Measurements from ENCODE around the gene UNK. TPM values are rescaled to one million over a fixed set of nuclear protein-coding genes. Genes with fewer than 3 reads are reported as not detected.
"Not testable (repeated sequence)": the region's sequence is repeated elsewhere in the genome, so short reads cannot be mapped to it uniquely, and the experiment has no call there.

Gene UNK
- polyA plus RNA-seq, 1 donor: 21.9 TPM

DNA sequence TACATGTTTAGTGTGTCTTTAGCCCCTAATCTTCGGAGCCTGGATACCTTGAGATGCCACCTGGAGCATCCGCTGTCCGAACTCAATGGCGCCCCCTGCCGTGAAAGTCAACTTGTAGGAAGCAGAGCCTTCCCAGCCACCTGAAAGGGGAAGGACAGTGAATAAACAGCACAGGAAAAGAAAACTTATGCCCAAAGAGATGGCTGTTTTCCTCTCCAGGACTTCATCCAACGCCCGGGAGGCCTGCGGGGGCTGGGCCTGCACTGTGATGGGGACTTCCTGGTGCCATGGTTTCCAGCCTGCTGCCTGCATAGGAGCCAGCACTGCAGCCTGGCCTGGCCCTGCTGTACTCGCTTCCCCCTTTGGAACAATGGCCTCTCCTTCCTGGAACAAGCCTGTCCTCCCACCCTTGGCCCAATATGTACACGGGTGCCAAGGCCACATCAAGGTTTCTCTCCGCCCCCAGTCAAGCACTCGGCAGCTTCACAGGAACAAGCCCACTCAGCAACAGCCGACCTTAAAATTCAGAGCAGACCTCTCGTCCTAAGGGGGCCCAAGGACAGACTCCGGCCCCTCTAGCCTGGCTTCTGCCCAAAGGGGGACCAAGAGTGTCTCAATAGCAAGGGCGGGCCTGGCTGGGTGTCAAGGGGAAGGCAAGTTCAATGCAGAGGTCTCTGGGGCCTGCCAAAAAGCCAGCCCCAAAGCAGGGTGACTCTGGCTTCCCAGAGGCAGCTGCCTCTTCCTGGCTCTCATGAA is 64.1 kb downstream of the UNK start:
- DNase-seq (ENCODE audit: low read depth): no peak

DNA sequence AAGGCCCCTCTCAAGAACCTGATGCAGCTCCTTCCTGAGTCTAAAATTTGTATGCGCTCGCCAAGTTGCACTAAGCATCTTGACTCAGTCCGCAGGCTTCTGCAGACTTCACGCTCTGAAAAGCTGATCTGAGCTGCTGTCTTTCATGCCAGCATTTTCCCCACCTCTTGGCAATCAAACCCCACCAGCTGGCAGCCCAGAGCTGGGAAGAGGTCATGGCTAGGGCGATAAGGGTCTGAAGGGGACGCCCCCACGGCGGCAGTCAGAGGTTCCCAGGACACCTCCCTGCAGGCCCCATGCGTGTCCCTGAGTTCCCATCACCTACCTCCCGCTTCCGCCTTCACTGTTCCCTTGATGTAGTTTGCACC is 64.7 kb downstream of the UNK start:
- DNase-seq (ENCODE audit: low read depth): no peak

GRCh38 chr17:75849724-75850123 is 65.1 kb downstream of the UNK start:
- DNase-seq (ENCODE audit: low read depth): no peak

- no peak for DNase-seq (ENCODE audit: low read depth)
These were observed 66.5 kb downstream of the UNK start for GRCh38 chr17:75850928-75851692.

DNA sequence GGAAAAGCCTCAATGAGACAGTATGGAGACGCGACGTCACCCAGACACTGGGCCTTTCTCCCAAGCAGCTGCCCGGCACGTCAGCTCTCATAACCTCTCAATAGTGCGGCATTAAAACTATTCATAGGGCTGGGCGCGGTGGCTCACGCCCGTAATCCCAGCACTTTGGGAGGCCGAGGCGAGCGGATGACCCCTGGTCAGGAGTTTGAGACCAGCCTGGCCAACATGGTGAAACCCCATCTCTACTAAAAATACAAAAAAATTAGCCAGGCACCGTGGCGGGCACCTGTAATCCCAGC is 67.0 kb downstream of the UNK start:
- not testable (repeated sequence) for DNase-seq (ENCODE audit: low read depth)

DNA sequence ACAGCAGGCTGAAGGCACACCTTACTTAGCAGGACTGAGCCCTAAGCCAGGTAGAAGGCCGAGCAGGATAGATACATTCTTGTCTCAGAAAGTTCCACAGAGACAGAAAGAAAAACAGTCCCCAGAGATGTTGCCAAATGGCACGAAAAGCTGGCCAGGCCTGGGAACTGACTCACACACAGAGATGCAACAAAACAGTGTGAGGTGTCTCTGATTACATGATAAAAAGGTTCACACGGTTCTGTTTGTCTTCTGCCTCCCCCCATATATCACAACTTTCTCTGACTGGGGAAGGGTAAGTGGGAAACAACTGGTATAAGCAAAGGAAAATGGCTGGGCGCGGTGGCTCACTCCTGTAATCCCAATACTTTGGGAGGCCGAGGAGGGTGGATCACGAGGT is 68.8 kb downstream of the UNK start:
- no peak for DNase-seq (ENCODE audit: low read depth)

DNA sequence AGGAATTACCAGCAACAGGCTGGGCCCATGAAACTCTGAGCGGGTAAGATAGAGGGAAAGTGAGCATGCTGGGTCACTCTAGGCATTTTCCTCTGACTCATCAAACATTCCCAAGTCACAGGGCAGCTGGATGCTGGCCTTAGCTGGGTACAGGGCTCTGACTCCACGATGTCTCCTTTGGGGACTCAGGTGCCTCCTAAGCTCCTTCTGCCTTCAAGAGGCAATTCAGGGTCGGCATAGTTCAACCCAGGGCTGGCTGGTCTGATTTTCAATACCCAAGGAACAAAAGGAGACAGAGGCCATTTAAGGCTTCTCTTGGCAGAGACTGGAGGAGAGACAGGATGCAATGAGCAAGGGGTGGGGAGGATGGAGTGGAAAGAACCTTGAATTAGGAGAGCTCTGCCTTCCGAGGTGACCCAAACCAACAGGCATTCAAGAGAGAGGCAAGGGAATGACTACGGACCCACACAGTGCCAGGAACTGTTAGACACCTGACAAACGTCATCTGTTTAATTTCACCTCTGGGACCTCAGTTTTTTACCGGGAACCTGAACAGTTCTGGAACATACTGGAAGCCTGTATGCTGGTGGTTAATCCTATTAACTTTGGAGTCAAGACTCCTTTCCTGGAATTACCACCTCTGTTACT is 69.6 kb downstream of the UNK start:
- no peak for DNase-seq (ENCODE audit: low read depth)

DNA sequence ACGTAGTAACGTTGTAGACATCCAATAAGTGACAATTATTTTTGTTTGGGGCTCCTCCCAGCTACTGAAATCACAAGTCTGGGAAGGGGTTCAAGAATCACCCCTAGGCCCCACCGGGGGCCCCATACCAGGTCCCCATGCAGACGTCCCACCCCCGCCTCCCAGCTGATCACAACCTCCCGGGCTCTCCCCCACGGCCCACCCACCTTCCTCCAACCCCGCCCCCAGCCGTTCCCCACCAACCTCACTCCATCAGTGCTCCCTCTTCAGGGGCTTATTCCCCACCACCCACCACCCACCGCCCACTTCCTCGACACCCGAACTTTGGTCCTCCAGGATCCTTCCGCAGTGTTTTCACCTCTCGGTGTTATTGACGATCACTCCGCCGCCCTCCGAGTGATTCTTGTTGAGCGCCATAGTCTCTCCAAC is 70.3 kb downstream of the UNK start:
- DNase-seq (ENCODE audit: low read depth): no peak

DNA sequence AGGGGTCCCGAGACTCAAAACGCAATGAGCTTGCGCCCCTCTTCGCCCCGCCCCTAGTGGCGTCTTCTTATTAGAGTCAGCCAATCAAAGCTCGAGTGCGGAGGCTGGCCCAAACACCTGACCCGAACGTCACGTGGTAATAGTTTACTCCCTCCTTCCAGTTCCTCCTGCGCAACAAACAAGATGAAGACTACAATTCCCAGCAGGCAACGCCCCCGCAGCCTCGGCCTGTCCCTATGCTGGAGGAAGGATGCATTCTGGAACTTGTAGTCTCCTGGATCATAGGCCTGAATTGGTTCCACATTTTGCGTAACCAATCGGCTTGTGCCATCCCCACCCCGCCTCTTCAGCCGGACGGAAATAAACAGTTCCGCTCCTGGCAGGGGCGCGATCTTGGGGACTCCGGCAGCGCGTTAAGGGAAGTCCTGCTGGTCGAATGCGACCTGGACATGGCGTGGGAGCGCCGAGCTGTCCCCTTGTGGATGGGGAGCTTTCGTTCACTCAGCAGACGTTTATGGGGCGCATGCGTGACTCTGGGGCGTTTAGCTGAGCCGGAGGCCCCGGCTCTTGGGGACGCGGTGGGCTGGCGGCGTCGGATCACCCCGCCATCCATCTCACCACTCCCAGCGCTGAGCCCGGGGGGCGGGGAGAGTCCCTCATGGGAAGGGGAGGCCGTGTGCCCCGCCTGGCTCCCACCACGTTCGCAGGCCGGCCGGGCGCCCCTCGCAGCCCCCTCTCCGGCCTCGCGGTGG is 70.9 kb downstream of the UNK start, which contains the start of gene WBP2:
Gene WBP2 (minus strand): TSS at position 26 of the 752 bp plus-strand sequence. CDS start 38 bp downstream, outside the sequence.
- peak; percentile 100 for DNase-seq (ENCODE audit: low read depth)

- DNase-seq (ENCODE audit: low read depth): no peak
These were observed 71.6 kb downstream of the UNK start for GRCh38 chr17:75856062-75856756.

GRCh38 chr17:75859358-75859757 is 74.8 kb downstream of the UNK start:
- not testable (repeated sequence) for DNase-seq (ENCODE audit: low read depth)

DNA sequence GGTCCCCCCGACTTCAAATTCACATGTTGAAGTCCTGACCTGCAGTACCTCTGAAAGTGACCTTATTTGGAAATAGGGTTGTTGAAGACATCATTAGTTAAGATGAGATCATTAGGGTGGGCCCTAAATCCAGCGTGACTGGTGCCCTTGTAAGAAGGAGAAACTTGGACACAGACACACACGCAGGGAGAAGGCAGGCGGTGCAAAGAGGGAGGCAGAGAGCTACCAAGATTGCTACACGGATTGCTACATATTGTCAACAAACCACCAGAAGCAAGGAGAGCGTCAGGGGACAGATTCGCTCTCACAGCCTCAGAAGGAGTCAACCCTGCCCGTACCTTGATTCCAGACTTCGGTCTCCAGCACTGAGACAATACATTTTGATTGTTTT is 77.3 kb downstream of the UNK start:
- no peak for DNase-seq (ENCODE audit: low read depth)

DNA sequence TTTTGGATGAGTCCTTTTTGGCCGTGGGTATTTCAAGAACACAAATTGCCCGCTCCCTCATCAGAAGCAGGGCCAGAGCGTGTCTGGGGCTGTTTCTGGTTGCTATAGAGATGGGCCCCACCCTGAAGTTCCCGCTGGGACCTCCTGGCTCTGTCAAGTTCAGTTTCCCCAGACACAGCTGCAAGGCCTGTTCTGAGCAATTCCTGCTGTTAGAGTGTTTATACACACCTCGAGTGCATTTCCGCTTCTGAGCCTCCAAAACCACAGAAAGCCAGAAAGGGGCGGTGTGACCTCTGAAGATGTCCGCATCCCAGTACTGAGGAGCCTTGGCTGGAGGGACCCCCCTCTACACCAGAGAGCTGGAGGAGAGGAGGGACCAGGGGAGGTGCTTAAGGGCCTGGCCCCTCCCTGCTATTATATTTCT is 79.9 kb downstream of the UNK start:
- no peak for DNase-seq (ENCODE audit: low read depth)

- not testable (repeated sequence) for DNase-seq (ENCODE audit: low read depth)
These were observed 80.3 kb downstream of the UNK start for GRCh38 chr17:75864887-75865286.

GRCh38 chr17:75865404-75866188 is 81.0 kb downstream of the UNK start:
- not testable (repeated sequence) for DNase-seq (ENCODE audit: low read depth)

DNA sequence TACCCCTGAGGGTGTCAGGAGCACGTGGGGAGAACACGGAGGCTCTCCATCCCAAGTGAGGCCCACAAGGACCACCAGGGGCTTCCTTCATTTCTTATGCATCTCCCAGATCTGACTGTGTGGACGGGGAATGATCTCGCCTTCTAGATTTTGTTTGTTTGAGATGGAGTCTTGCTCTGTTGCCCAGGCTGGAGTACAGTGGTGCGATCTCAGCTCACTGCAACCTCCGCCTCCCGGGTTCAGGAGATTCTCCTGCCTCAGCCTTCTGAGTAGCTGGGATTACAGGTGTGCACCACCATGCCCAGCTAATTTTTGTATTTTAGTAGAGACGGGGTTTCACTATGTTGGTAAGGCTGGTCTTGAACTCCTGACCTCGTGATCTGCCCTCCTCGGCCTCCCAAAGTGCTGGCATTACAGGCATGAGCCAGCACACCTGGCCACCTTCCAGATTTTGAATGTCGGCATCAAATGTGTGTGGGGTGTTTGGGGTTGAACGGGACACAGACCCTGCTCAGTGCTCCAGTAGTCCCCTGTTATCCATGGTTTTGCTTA is 84.2 kb downstream of the UNK start:
- not testable (repeated sequence) for DNase-seq (ENCODE audit: low read depth)

DNA sequence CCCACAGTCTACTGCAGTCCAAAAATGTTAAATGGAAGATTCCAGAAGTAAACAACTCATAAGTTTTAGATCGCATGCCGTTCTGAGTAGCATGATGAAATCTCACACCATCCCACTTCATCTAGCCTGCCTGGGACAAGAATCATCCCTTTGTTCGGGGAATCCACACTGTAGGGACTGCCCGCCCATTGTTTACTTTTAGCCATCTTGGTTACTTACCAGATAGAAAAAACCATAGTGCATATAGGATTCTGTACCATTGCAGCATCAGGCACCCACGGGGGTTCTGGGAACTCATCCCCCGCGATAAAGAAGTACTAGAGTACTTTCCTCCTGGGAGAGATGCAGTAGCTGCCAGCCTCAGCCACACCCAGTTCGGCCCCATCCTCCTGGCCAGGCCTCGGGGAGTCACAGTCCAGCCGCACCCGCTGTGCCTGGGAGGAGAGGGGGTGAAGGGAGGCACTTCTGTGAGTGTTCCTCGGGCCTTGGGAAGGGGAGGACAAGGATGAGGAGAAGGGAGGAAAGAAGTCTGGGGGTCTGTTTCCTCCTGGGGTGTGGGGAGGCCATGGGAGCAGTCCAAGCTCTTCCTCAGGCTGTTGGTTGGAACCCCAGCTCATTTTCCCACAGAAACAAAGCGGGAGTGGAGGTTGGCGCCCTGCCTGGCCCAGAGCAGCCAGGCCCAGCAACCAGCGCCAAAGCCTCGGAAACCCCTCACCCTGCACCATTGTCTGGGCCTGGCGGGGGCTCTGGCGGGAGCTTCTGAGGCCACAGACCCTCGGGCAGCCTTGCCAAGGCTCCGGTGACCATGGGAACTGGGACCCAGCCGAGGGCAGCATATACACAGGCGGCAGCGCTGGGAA is 84.9 kb downstream of the UNK start:
- DNase-seq (ENCODE audit: low read depth): no peak

- not testable (repeated sequence) for DNase-seq (ENCODE audit: low read depth)
These were observed 85.6 kb downstream of the UNK start for GRCh38 chr17:75870228-75870627.
